D721Med (cell line): ENCODE data around the gene C5orf58.

Source experiments
- DNase-seq: peaks from one replicate; pipeline ENCODE4 v3.0.0; 2011; ENCODE audit warnings: low spot score; ENCODE audit not compliant: insufficient read length
- FAIRE-seq: peaks from 2 replicates; lab custom pipeline; 2011; peaks lifted over from hg19 to GRCh38; lab: Jason Lieb, UNC
- TF ChIP-seq, protein P1 (sequence below): IDR thresholded peaks from 2 replicates; pipeline ENCODE4 v1.5.1; 2012; ENCODE audit warnings: mild to moderate bottlenecking, control low read depth; ENCODE audit not compliant: insufficient read depth; ENCODE audit errors: missing control alignments

The C5orf58 gene

DNA sequence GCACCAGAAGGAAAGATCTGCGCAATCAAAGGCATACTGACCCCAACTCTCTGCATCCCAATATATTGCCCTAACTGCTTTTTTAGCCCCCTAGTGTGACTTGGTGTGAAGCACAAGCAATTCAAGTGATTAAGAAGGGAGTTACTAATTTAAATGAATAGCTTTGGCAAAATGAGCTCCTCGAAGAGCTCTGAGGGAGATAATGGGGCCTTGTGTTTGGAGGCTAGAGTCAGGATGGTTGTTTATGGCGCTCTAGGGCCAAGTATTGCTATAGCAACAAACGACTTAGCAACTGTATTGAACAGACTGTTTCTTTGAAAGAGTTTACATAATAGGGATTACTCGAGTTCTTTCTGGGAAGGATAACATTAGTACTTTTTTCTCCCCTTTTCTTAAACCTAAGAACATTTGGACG is 11.5 kb upstream of the C5orf58 start:
- no peak for FAIRE-seq
- TF ChIP-seq, protein P1, sequence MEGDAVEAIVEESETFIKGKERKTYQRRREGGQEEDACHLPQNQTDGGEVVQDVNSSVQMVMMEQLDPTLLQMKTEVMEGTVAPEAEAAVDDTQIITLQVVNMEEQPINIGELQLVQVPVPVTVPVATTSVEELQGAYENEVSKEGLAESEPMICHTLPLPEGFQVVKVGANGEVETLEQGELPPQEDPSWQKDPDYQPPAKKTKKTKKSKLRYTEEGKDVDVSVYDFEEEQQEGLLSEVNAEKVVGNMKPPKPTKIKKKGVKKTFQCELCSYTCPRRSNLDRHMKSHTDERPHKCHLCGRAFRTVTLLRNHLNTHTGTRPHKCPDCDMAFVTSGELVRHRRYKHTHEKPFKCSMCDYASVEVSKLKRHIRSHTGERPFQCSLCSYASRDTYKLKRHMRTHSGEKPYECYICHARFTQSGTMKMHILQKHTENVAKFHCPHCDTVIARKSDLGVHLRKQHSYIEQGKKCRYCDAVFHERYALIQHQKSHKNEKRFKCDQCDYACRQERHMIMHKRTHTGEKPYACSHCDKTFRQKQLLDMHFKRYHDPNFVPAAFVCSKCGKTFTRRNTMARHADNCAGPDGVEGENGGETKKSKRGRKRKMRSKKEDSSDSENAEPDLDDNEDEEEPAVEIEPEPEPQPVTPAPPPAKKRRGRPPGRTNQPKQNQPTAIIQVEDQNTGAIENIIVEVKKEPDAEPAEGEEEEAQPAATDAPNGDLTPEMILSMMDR: no peak
- DNase-seq: no peak

DNA sequence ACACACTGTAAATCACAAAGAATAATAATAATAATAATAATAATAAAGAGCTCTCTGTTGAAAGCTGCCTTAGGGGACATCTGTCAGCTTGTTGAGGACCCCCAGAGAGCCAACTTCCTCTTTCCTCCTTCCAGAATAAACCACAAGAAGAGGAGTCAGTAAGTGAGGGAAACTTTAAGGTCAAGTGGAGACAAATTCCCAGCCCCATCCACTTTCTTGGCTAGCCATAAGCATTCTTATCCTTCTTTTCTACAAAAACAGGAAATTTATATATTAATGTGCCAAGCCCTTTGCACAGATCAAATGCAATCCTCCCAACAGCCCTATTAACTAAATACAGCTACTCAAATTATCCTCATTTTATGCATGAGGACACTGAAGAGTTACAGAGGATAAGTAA is 9.4 kb upstream of the C5orf58 start:
- TF ChIP-seq, protein P1: no peak
- FAIRE-seq: no peak
- no peak for DNase-seq

DNA sequence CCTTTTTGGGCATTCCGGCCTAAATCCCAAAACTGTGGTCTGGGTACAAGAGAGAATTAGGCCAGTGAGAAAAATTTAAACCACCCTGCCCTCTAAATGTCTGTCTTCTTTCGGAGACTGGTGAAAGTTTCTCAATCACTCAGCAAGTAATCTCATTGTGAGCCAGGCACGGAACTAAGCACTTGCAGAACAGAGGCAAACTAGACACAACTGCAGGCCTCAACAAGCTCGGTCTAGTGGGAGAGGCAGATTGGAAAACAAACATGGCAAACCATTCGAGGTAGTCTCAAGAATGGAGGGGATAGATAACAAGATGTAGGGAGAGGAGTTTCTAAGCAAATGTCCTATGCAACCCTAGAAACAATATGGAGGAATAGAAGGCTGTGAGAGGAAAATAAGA is 8.9 kb upstream of the C5orf58 start:
- DNase-seq (no peak), FAIRE-seq (no peak)
- TF ChIP-seq, protein P1: no peak

DNA sequence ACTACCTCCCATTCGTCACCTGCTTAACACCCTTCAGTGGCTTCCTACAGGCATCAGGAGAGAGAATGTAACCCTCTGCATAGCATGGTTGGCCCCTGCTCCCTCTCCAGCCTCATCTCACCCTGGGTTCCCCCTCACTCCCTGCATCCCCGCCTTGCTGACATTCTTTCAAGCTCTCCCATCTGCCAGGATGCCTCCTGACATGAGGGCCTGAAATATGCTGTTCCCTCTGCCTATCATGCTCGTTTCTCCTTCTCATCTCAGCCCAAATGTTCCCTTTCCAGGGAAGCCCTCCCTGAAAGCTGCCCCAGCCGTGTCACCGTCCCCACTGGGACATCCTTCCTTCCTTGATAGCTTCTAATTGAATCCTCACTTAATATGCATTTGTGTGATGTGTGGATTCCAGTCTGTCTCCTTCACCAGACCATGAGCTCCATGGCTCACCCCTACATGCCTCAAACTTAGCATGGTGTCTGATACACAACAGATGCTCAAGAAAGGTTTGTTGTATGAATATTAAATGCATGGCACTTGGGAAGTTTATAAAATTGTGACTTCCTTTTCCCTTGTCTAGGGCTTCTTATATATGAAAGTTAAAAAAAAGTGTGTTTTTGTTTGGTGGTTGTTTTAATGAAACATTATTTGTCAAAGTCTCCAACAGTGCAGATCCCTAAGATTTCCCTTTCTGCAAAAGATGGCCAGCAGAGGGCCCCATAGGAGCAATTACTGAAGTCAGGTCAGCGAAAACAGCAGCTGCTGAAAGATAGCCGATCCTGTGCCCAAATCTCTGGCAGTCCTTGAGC is 7.3 kb upstream of the C5orf58 start:
- TF ChIP-seq, protein P1: peak; percentile 70
- DNase-seq (no peak), FAIRE-seq (no peak)

DNA sequence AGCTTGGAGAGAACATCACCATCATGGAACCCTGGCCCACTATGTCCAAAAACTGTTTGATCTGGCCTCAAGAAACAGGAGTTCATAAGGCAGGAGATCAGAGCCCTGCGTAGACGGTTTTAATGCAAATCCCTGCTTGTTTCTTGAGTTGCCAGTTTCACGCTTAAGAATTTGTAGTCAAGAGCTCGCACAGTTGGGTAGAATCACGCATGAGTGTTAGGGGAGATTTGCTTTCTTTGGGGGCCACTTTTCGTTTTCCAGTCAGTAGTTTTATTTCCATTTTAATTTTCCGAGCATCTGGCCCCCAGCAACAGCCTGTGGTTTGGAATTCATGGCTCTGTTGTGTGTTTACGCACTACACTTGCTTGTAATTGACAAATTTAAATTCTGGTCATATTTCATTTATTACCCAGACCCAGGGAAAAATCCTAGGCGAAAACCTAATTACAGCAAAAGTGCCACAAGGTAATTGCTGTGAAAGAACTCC is 6.6 kb upstream of the C5orf58 start:
- DNase-seq: no peak
- TF ChIP-seq, protein P1: no peak
- no peak for FAIRE-seq

DNA sequence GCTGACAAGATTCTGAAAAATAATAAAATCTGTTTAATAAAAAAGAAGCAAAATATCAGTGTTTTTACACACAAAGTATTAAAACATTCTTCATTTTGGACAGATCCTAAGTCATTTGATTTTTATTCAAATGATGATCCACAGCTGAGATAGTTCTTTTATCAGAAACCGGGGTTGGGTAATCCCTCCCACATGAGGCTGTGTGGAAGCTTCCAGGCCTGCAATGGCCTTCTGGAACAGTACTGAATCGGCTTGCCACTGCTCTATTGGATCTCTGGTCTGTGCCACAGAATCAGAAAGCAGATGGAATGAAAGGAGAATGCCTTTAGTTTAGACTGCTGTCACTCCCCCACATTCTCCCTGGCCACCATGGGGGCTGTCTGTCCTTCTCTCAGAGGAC is 6.1 kb upstream of the C5orf58 start:
- TF ChIP-seq, protein P1: no peak

DNA sequence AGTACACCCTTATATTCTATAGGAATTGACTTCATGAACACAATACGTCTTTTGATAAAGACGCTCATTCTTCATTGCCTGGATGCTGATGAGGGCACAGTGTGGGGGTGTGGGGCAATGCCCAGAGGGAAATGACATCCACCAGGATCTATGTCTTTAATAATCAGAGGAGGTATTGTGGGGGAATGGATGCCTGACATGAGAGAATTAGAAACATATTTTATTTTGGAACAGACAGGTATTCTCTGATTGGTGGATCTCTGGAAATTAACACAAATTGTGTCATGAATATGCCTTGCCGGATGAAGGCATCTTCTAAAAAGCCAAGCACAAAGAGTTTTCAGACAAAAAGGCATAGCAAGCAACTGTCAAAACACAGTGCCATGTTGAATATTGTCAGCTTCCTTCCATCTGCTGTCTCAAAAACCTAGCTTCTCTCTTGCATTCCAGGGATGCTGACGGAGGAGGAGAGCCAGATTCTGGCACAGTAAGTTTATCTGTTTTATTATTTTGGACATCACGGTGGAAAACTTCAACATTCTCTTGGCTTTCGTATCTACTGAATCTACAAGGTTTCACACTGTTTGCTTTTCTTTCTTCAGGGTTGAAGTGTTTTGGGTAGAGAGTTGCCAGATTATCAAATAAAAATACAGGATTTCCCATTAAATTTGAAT is 3.9 kb upstream of the C5orf58 start:
- FAIRE-seq (no peak), DNase-seq (no peak)

More for the DNA sequence above, 6.1 kb upstream of the C5orf58 start:
- DNase-seq (no peak), FAIRE-seq (no peak)

More for the DNA sequence above, 3.9 kb upstream of the C5orf58 start:
- TF ChIP-seq, protein P1: no peak
